ENCODE results near the gene LAMB1. TPM values are rescaled to one million over a fixed set of nuclear protein-coding genes. Genes with fewer than 3 reads are reported as not detected.

The LAMB1 gene
- total and polyA plus RNA-seq, 2 of the 13 experiments (the other 11 are each of a cell fraction or from before 2014, with no cell fraction given), result 109 to 124 TPM

- TF ChIP-seq, protein P1, sequence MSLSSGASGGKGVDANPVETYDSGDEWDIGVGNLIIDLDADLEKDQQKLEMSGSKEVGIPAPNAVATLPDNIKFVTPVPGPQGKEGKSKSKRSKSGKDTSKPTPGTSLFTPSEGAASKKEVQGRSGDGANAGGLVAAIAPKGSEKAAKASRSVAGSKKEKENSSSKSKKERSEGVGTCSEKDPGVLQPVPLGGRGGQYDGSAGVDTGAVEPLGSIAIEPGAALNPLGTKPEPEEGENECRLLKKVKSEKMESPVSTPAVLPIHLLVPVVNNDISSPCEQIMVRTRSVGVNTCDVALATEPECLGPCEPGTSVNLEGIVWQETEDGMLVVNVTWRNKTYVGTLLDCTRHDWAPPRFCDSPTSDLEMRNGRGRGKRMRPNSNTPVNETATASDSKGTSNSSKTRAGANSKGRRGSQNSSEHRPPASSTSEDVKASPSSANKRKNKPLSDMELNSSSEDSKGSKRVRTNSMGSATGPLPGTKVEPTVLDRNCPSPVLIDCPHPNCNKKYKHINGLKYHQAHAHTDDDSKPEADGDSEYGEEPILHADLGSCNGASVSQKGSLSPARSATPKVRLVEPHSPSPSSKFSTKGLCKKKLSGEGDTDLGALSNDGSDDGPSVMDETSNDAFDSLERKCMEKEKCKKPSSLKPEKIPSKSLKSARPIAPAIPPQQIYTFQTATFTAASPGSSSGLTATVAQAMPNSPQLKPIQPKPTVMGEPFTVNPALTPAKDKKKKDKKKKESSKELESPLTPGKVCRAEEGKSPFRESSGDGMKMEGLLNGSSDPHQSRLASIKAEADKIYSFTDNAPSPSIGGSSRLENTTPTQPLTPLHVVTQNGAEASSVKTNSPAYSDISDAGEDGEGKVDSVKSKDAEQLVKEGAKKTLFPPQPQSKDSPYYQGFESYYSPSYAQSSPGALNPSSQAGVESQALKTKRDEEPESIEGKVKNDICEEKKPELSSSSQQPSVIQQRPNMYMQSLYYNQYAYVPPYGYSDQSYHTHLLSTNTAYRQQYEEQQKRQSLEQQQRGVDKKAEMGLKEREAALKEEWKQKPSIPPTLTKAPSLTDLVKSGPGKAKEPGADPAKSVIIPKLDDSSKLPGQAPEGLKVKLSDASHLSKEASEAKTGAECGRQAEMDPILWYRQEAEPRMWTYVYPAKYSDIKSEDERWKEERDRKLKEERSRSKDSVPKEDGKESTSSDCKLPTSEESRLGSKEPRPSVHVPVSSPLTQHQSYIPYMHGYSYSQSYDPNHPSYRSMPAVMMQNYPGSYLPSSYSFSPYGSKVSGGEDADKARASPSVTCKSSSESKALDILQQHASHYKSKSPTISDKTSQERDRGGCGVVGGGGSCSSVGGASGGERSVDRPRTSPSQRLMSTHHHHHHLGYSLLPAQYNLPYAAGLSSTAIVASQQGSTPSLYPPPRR (CRISPR knock-in tag; IDR thresholded peaks at IDR 0.05; ENCODE audit: borderline replicate concordance), result peak; percentile 97
- TF ChIP-seq RNF219 (CRISPR knock-in tag; IDR thresholded peaks at IDR 0.05) (no peak), TFE3 (CRISPR knock-in tag; IDR thresholded peaks at IDR 0.05) (no peak), KDM2A (CRISPR knock-in tag; IDR thresholded peaks at IDR 0.05; ENCODE audit: borderline replicate concordance, low read depth) (no peak), ZNF616 (CRISPR knock-in tag; IDR thresholded peaks at IDR 0.05; ENCODE audit: low read depth) (no peak), ZBTB7B (CRISPR knock-in tag; IDR thresholded peaks at IDR 0.05) (no peak), ZNF543 (CRISPR knock-in tag; IDR thresholded peaks at IDR 0.05) (no peak), E2F2 (CRISPR knock-in tag; IDR thresholded peaks at IDR 0.05; ENCODE audit: borderline replicate concordance) (no peak), ZNF564 (CRISPR knock-in tag; IDR thresholded peaks at IDR 0.05) (no peak), NFIC (IDR thresholded peaks at IDR 0.05; ENCODE audit: low read length) (peak; percentile 71), RAD21 (CRISPR knock-in tag; IDR thresholded peaks at IDR 0.05) (no peak), CCDC6 (CRISPR knock-in tag; IDR thresholded peaks at IDR 0.05) (no peak), NFE2 (CRISPR knock-in tag; IDR thresholded peaks at IDR 0.05) (no peak), ATF4 (CRISPR knock-in tag; IDR thresholded peaks at IDR 0.05) (no peak)
- TF ChIP-seq, protein P2, sequence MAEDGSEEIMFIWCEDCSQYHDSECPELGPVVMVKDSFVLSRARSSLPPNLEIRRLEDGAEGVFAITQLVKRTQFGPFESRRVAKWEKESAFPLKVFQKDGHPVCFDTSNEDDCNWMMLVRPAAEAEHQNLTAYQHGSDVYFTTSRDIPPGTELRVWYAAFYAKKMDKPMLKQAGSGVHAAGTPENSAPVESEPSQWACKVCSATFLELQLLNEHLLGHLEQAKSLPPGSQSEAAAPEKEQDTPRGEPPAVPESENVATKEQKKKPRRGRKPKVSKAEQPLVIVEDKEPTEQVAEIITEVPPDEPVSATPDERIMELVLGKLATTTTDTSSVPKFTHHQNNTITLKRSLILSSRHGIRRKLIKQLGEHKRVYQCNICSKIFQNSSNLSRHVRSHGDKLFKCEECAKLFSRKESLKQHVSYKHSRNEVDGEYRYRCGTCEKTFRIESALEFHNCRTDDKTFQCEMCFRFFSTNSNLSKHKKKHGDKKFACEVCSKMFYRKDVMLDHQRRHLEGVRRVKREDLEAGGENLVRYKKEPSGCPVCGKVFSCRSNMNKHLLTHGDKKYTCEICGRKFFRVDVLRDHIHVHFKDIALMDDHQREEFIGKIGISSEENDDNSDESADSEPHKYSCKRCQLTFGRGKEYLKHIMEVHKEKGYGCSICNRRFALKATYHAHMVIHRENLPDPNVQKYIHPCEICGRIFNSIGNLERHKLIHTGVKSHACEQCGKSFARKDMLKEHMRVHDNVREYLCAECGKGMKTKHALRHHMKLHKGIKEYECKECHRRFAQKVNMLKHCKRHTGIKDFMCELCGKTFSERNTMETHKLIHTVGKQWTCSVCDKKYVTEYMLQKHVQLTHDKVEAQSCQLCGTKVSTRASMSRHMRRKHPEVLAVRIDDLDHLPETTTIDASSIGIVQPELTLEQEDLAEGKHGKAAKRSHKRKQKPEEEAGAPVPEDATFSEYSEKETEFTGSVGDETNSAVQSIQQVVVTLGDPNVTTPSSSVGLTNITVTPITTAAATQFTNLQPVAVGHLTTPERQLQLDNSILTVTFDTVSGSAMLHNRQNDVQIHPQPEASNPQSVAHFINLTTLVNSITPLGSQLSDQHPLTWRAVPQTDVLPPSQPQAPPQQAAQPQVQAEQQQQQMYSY (CRISPR knock-in tag; IDR thresholded peaks at IDR 0.05), result no peak
Measured at GRCh38 chr7:108028111-108028510, 25.1 kb upstream of the LAMB1 start (continued).

All from HepG2 (cell line).